Thoracic aorta (tissue), 2 donors: ENCODE data around the gene OTULIN. TPM values are rescaled to one million over a fixed set of nuclear protein-coding genes. Genes with fewer than 3 reads are reported as not detected.

Experiments
- ATAC-seq: fragments of 150-250 bp; one replicate; pipeline ENCODE4 v1.8.0; 2017; ENCODE audit warnings: low read depth; ENCODE audit not compliant: insufficient number of reproducible peaks, low FRiP score
- DNase-seq: peaks from one replicate; pipeline ENCODE4 v3.0.0-alpha.2; 2020; ENCODE audit warnings: low spot score
- H3K27ac ChIP-seq, 2 donors: fragments of 200-600 bp; sonication (generic); 1 replicate in 1 of 2; 2 replicates in 1 of 2; pipeline ENCODE4 v1.5.1; 2016; ENCODE audit warnings: mild to moderate bottlenecking in 2 of 2, moderate library complexity in 2 of 2
- H3K27me3 ChIP-seq: fragments of 200-600 bp; sonication (generic); replicated peaks from 2 replicates; pipeline ENCODE4 v1.6.0; 2016; ENCODE audit warnings: mild to moderate bottlenecking; ENCODE audit not compliant: insufficient read depth
- H3K36me3 ChIP-seq: fragments of 200-600 bp; sonication (generic); one replicate; pipeline ENCODE4 v1.5.1; 2016
- H3K4me1 ChIP-seq, 2 donors: fragments of 200-600 bp; sonication (generic); 1 replicate in 1 of 2; 2 replicates in 1 of 2; pipeline versions ENCODE4 v1.5.1 to v1.6.0; 2016; ENCODE audit warnings: low read depth in 2 of 2, mild to moderate bottlenecking in 1 of 2; ENCODE audit not compliant: control insufficient read depth in 1 of 2
- H3K4me3 ChIP-seq: fragments of 200-600 bp; sonication (generic); 2 replicates; pipeline ENCODE4 v1.5.1; 2016; ENCODE audit warnings: mild to moderate bottlenecking
- H3K9me3 ChIP-seq: fragments of 200-600 bp; sonication (generic); 2 replicates; pipeline ENCODE4 v1.5.1; 2016
- CTCF ChIP-seq: fragments of 200-600 bp; sonication (generic); IDR thresholded peaks from one replicate; pipeline ENCODE4 v1.5.1; 2019; ENCODE audit warnings: antibody characterized with exemption
- total RNA-seq, 2 donors: library from RNA; depleted of rRNA; stranded (reverse); fragments of >200 nt; gene quantifications; one replicate each; pipeline versions ENCODE4 v1.1.0 to v1.2.3, GENCODE V29; 2016

Gene OTULIN
- total RNA-seq, 2 donors from 2014 or later = 52.5 to 52.9 TPM

GRCh38 chr5:14729448-14730385 is 65.2 kb downstream of the OTULIN start:
- H3K9me3 ChIP-seq = no peaks in the 10 kb centered on the region
- ATAC-seq = no peak
- peaks cover 20% of the 10 kb centered on the region for H3K36me3 ChIP-seq
- peaks cover 22 to 31% of the 10 kb centered on the region in 2 donors for H3K4me1 ChIP-seq
- no peak for DNase-seq
- H3K27ac ChIP-seq = no peak overlapping the region
- TF ChIP-seq CTCF = no peak
- no peaks in the 10 kb centered on the region for H3K27me3 ChIP-seq
- no peak overlapping the region for H3K4me3 ChIP-seq

- no peak overlapping the region for H3K4me3 ChIP-seq
- no peaks in the 10 kb centered on the region for H3K9me3 ChIP-seq
- H3K27ac ChIP-seq = no peak overlapping the region
- ATAC-seq = no peak
- no peak for TF ChIP-seq CTCF
- no peaks in the 10 kb centered on the region for H3K27me3 ChIP-seq
- no peak for DNase-seq
- H3K4me1 ChIP-seq = peaks cover 26 to 37% of the 10 kb centered on the region in 2 donors
- H3K36me3 ChIP-seq = peaks cover 22% of the 10 kb centered on the region
These were observed 65.9 kb downstream of the OTULIN start for GRCh38 chr5:14730466-14730865.

- peaks cover 22% of the 10 kb centered on the region for H3K36me3 ChIP-seq
- no peak overlapping the region for H3K4me3 ChIP-seq
- DNase-seq (no peak), ATAC-seq (no peak)
- no peaks in the 10 kb centered on the region for H3K9me3 ChIP-seq
- peaks cover 26 to 37% of the 10 kb centered on the region in 2 donors for H3K4me1 ChIP-seq
- H3K27ac ChIP-seq = no peak overlapping the region
- no peak for TF ChIP-seq CTCF
- H3K27me3 ChIP-seq = no peaks in the 10 kb centered on the region
These were observed 66.4 kb downstream of the OTULIN start for GRCh38 chr5:14730881-14731280.

- DNase-seq = no peak
These were observed 68.5 kb downstream of the OTULIN start for GRCh38 chr5:14732991-14733390.

More at GRCh38 chr5:14732991-14733390, 68.5 kb downstream of the OTULIN start:
- no peaks in the 10 kb centered on the region for H3K9me3 ChIP-seq
- TF ChIP-seq CTCF = no peak
- H3K4me3 ChIP-seq = no peak overlapping the region
- H3K27me3 ChIP-seq = no peaks in the 10 kb centered on the region
- H3K4me1 ChIP-seq = peaks cover 16 to 21% of the 10 kb centered on the region in 2 donors
- no peak overlapping the region for H3K27ac ChIP-seq
- peaks cover 22% of the 10 kb centered on the region for H3K36me3 ChIP-seq
- ATAC-seq = no peak
